Measurements from ENCODE around the gene WDPCP.
A peak's percentile ranks its signal among the peaks of the same experiment; 100 is the strongest.

Gene WDPCP

GRCh38 chr2:63218800-63219526 lies 369.3 kb downstream of the WDPCP start:
- TF ChIP-seq, protein P1, sequence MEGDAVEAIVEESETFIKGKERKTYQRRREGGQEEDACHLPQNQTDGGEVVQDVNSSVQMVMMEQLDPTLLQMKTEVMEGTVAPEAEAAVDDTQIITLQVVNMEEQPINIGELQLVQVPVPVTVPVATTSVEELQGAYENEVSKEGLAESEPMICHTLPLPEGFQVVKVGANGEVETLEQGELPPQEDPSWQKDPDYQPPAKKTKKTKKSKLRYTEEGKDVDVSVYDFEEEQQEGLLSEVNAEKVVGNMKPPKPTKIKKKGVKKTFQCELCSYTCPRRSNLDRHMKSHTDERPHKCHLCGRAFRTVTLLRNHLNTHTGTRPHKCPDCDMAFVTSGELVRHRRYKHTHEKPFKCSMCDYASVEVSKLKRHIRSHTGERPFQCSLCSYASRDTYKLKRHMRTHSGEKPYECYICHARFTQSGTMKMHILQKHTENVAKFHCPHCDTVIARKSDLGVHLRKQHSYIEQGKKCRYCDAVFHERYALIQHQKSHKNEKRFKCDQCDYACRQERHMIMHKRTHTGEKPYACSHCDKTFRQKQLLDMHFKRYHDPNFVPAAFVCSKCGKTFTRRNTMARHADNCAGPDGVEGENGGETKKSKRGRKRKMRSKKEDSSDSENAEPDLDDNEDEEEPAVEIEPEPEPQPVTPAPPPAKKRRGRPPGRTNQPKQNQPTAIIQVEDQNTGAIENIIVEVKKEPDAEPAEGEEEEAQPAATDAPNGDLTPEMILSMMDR (IDR thresholded peaks at IDR 0.05; ENCODE audit: low read depth, low read length) = no peak
- DNase-seq (ENCODE audit: extremely low read depth, low read depth) = no peak

- TF ChIP-seq, protein P1 (IDR thresholded peaks at IDR 0.05; ENCODE audit: low read depth, low read length) = no peak
- no peak for DNase-seq (ENCODE audit: extremely low read depth, low read depth)
Measured at GRCh38 chr2:63195310-63195709, 393.0 kb downstream of the WDPCP start.

DNA sequence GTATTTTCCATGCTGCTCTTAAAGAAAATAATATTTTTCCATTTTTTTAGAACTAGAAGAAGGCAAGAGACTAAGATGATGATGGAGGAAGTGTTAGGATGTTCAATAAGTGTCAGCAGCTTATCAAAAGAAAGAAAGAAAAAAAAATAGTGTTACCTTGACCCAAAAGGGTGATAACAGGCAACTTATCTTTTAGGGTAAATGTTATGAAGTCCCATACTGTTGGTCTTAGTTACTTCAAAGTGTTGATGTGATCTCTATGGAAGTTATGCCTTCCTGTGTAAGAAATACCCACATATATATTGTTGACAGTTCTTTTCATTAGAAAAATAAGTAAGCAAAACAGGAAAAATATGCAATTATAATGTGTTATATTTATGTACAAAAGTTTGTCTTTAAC lies 394.1 kb downstream of the WDPCP start:
- no peak for DNase-seq (ENCODE audit: extremely low read depth, low read depth)
- TF ChIP-seq, protein P1 (IDR thresholded peaks at IDR 0.05; ENCODE audit: low read depth, low read length) = no peak

DNA sequence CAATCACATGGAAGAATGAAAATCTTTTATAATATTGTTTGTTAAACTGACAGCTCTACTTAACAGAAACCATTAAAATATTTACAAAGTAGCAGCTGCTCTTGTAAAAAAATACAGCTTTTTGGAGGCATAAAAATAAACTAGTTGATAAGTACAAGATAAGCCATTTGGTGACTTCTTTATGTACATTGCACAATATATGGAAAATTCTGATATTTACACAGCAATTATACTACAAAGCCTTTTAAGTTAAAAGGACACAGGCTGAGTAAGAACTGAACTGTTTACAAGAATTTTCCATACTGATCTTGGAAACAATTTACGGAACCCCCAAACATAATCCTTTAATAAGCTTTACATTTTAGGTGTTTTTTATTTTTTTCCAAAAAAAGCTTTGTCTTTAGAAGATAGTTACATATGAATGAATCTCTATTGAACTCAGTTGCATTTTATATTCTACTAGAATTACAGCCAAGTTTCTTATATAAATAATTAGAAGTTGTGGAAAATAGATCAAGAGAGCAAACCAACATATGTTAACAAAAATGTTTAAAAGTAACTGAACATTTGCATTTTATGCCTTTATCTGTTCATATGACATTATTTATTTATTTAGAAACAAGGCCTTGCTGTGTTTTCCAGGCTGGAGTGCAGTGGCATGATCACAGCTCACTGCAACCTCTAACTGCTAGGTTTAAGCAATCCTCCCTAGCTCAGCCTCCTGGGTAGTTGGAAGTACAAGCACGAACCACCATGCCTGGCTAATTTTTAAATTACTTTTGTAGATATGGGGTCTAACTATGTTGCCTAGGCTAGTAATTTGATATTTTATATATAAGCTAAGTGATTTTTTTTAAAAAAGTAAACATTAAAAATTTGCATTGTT lies 395.1 kb downstream of the WDPCP start:
- DNase-seq (ENCODE audit: extremely low read depth, low read depth) = no peak

DNA sequence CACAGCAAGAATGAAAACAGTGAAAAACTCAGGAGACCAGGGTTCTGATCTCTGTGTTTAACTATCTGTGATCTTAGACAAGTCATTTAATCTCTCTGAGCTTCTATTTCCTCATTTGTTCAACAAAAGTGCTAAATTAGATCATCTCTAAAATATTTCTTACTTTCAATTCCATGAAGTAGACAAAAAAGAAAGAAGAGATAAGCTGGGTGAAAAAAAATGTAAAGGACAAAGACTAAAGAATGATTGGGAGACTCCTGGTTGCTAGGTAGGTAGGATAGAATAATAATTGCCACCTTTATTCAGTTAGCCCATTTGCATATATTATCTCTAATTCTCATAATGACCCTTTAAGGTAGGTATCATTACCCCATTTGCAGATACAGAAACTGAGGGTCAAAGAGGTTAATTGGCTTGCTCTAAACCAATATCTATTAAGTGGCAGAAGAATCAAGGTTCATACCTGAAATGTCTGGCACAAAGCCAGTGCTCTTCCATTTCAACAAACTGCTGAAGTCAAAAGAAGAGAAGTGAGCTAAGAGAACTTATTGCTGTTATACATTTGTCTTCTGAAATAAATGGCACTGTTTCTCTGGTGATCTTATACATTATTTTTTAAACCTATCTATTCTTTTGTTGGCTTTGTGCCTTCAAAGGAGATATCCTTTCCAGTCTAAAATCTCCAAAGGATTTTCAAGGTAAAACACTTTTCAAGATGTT lies 395.9 kb downstream of the WDPCP start:
- no peak for DNase-seq (ENCODE audit: extremely low read depth, low read depth)
- TF ChIP-seq, protein P1 (IDR thresholded peaks at IDR 0.05; ENCODE audit: low read depth, low read length) = no peak

More for the DNA sequence above, 395.1 kb downstream of the WDPCP start:
- TF ChIP-seq, protein P1 (IDR thresholded peaks at IDR 0.05; ENCODE audit: low read depth, low read length) = no peak

DNA sequence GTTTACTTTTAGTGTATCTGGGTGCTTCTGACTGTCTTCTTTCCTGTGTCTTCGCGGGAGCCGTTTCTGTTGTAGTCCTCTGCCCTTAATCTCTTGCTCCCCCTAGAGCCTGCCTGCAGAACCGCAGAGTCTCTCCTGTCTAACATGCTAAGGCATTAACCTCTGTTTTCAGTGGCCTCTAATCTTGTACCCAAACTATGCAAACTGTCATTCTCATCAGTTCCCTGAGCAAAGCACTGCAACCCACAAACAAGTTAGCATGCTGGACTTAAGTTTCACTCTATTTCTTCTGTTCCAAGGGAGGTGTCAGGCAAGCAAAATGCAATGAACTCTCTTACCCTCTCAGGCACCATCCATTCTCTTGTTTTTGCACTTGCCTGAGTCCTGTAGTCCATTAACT lies 399.3 kb downstream of the WDPCP start:
- TF ChIP-seq, protein P1 (IDR thresholded peaks at IDR 0.05; ENCODE audit: low read depth, low read length) = peak; percentile 90

More for the DNA sequence above, 399.3 kb downstream of the WDPCP start:
- DNase-seq (ENCODE audit: extremely low read depth, low read depth) = no peak

All from AG09319 (cell line).